IMR-90 (cell line): Measurements from ENCODE around the gene KRT3. TPM values are rescaled to one million over a fixed set of nuclear protein-coding genes. Genes with fewer than 3 reads are reported as not detected.

ENCODE experiments used
- ATAC-seq: fragments of 200-7000 bp; cut with Tn5 transposase; 2 replicates; pipeline ENCODE4 v1.9.1; 2020; ENCODE audit warnings: low read depth, mild to moderate bottlenecking, moderate library complexity
- BruUV-seq: library from RNA; stranded (reverse); fragments of 400-500 nt; replicated peaks from 2 replicates; lab custom pipeline; 2021; lab: Mats Ljungman, UMichigan
- CTCF ChIA-PET: fragments of 300-600 bp; formaldehyde crosslinking; extraction: SDS; loops from one replicate; lab custom pipeline; 2021; ENCODE audit warnings: antibody characterized with exemption; lab: Yijun Ruan, JAX
- POLR2A ChIA-PET: fragments of 300-600 bp; sonication (Branson Sonifier 250); formaldehyde crosslinking; loops from one replicate; lab custom pipeline; 2022; ENCODE audit warnings: antibody characterized with exemption; ENCODE audit not compliant: unreplicated experiment; lab: Charles Lee
- DNase-seq: peaks from one replicate; pipeline ENCODE4 v3.0.0; 2013
- H2AFZ ChIP-seq: replicated peaks from 2 replicates; pipeline ENCODE3; 2013; ENCODE audit warnings: low read length, mild to moderate bottlenecking; ENCODE audit not compliant: poor library complexity
- H2AK5ac ChIP-seq: 2 replicates; pipeline ENCODE4 v1.6.1; 2013; ENCODE audit warnings: low read depth, low read length, inconsistent platforms
- H2AK9ac ChIP-seq: replicated peaks from 2 replicates; pipeline ENCODE3; 2013; ENCODE audit warnings: mild to moderate bottlenecking, low read depth, low read length, moderate library complexity; ENCODE audit not compliant: poor library complexity
- H2BK120ac ChIP-seq: 2 replicates; pipeline ENCODE4 v1.6.1; 2013; ENCODE audit warnings: low read depth, low read length, inconsistent platforms
- H2BK15ac ChIP-seq: 3 replicates; pipeline ENCODE4 v1.6.1; 2013; ENCODE audit warnings: low read depth, low read length, inconsistent platforms
- H2BK20ac ChIP-seq: 2 replicates; pipeline ENCODE4 v1.6.1; 2013; ENCODE audit warnings: low read depth, mild to moderate bottlenecking, inconsistent platforms, low read length, moderate library complexity
- H2BK5ac ChIP-seq: 2 replicates; pipeline ENCODE4 v1.6.1; 2013; ENCODE audit warnings: mild to moderate bottlenecking, low read depth, low read length, inconsistent platforms; ENCODE audit not compliant: poor library complexity, severe bottlenecking
- H3K14ac ChIP-seq: replicated peaks from 2 replicates; pipeline ENCODE4 v1.6.1; 2013; ENCODE audit warnings: low read depth, low read length, inconsistent platforms
- H3K18ac ChIP-seq: 2 replicates; pipeline ENCODE4 v1.6.1; 2013; ENCODE audit warnings: low read depth, low read length, control low read depth
- H3K23ac ChIP-seq: 2 replicates; pipeline ENCODE4 v1.6.1; 2013; ENCODE audit warnings: low read depth, low read length, inconsistent platforms
- H3K27ac ChIP-seq: 2 replicates; pipeline ENCODE4 v1.5.1; 2013; ENCODE audit warnings: mild to moderate bottlenecking, control low read depth, low read length; ENCODE audit not compliant: insufficient read depth
- H3K27me3 ChIP-seq: 2 replicates; pipeline ENCODE4 v1.6.1; 2013; ENCODE audit warnings: low read length; ENCODE audit not compliant: control insufficient read depth, insufficient read depth
- H3K36me3 ChIP-seq: 2 replicates; pipeline ENCODE4 v1.6.1; 2013; ENCODE audit warnings: low read length, mixed read lengths; ENCODE audit not compliant: control insufficient read depth, insufficient read depth
- H3K4ac ChIP-seq: 2 replicates; pipeline ENCODE4 v1.6.1; 2013; ENCODE audit warnings: low read depth, low read length, inconsistent platforms
- H3K4me1 ChIP-seq: 2 replicates; pipeline ENCODE4 v1.6.1; 2013; ENCODE audit warnings: low read length, mixed read lengths; ENCODE audit not compliant: control insufficient read depth, insufficient read depth
- H3K4me2 ChIP-seq: 2 replicates; pipeline ENCODE4 v1.6.1; 2013; ENCODE audit warnings: low read depth, mild to moderate bottlenecking, control low read depth, low read length, moderate library complexity
- H3K4me3 ChIP-seq: 2 replicates; pipeline ENCODE4 v1.5.1; 2013; ENCODE audit warnings: low read depth, mild to moderate bottlenecking, control low read depth, low read length, moderate library complexity; ENCODE audit not compliant: insufficient read depth
- H3K56ac ChIP-seq: 2 replicates; pipeline ENCODE4 v1.6.1; 2013; ENCODE audit warnings: low read length, inconsistent platforms; ENCODE audit not compliant: insufficient read depth; ENCODE audit errors: extremely low read depth
- H3K79me1 ChIP-seq, 2 experiments: 2 replicates each; pipeline ENCODE4 v1.6.1; 2013; ENCODE audit warnings: low read length in 2 of 2, inconsistent platforms in 1 of 2, low read depth in 1 of 2
- H3K9ac ChIP-seq: 2 replicates; pipeline ENCODE4 v1.6.1; 2013; ENCODE audit warnings: low read depth, low read length, control low read depth
- H3K9me1 ChIP-seq: 2 replicates; pipeline ENCODE4 v1.6.1; 2013; ENCODE audit warnings: low read length, inconsistent platforms; ENCODE audit not compliant: insufficient read depth
- H3K9me3 ChIP-seq: 2 replicates; pipeline ENCODE4 v1.6.1; 2013; ENCODE audit warnings: low read length; ENCODE audit not compliant: control insufficient read depth, insufficient read depth
- H4K20me1 ChIP-seq: 2 replicates; pipeline ENCODE4 v1.6.1; 2013; ENCODE audit warnings: low read length, inconsistent platforms; ENCODE audit not compliant: insufficient read depth
- H4K5ac ChIP-seq: 2 replicates; pipeline ENCODE4 v1.6.1; 2013; ENCODE audit warnings: mild to moderate bottlenecking, low read depth, low read length, control low read depth
- H4K8ac ChIP-seq, 2 experiments: 2 replicates each; pipeline ENCODE4 v1.6.1; 2013; ENCODE audit warnings: low read depth in 2 of 2, low read length in 2 of 2, control low read depth in 1 of 2, inconsistent platforms in 1 of 2
- H4K91ac ChIP-seq: 2 replicates; pipeline ENCODE4 v1.6.1; 2013; ENCODE audit warnings: low read depth, low read length, inconsistent platforms; ENCODE audit not compliant: insufficient read depth
- BHLHE40 ChIP-seq: fragments of 150-350 bp; IDR thresholded peaks from 2 replicates; pipeline ENCODE4 v1.6.1; 2016; ENCODE audit warnings: mild to moderate bottlenecking, low read depth, low read length
- CEBPB ChIP-seq: IDR thresholded peaks from 2 replicates; pipeline ENCODE4 v1.6.1; 2012; ENCODE audit warnings: low read depth, low read length, improper control_type of control experiment
- CHD1 ChIP-seq: IDR thresholded peaks from 2 replicates; pipeline ENCODE4 v1.6.1; 2012; ENCODE audit warnings: low read depth, low read length, improper control_type of control experiment
- FOS ChIP-seq: fragments of 150-350 bp; IDR thresholded peaks from 2 replicates; pipeline ENCODE4 v1.6.1; 2016; ENCODE audit warnings: low read depth, low read length
- MAZ ChIP-seq: IDR thresholded peaks from 2 replicates; pipeline ENCODE4 v1.6.1; 2012; ENCODE audit warnings: low read depth, mild to moderate bottlenecking, low read length, improper control_type of control experiment, moderate library complexity, borderline replicate concordance
- MXI1 ChIP-seq: IDR thresholded peaks from 2 replicates; pipeline ENCODE4 v1.6.1; 2012; ENCODE audit warnings: low read depth, mild to moderate bottlenecking, low read length, moderate library complexity, borderline replicate concordance
- NFE2L2 ChIP-seq: fragments of 150-350 bp; IDR thresholded peaks from 2 replicates; pipeline ENCODE4 v1.6.1; 2016; ENCODE audit warnings: low read depth, mild to moderate bottlenecking, low read length
- POLR2A ChIP-seq: IDR thresholded peaks from 2 replicates; pipeline ENCODE4 v1.6.1; 2012; ENCODE audit warnings: mild to moderate bottlenecking, low read depth, low read length
- RAD21 ChIP-seq: IDR thresholded peaks from 2 replicates; pipeline ENCODE4 v1.6.1; 2012; ENCODE audit warnings: low read length, improper control_type of control experiment
- RCOR1 ChIP-seq: IDR thresholded peaks from 2 replicates; pipeline ENCODE4 v1.6.1; 2012; ENCODE audit warnings: mild to moderate bottlenecking, low read length, improper control_type of control experiment; ENCODE audit not compliant: insufficient replicate concordance
- RFX5 ChIP-seq: IDR thresholded peaks from 2 replicates; pipeline ENCODE4 v1.8.0; 2012; ENCODE audit warnings: low read depth, mild to moderate bottlenecking, low read length, moderate library complexity
- WGBS, 2 experiments: methylation state at CpG; one replicate each; pipeline versions ENCODE4 v1.1.5 to v1.1.7; 2013; ENCODE audit warnings: missing lambda C conversion rate in 2 of 2; ENCODE audit not compliant: insufficient read length in 1 of 2; ENCODE audit errors: extremely low coverage in 2 of 2; 5-methylcytosine and 5-hydroxymethylcytosine counted together
- dilution Hi-C: fragments of 300-500 bp; cut with HindIII; formaldehyde crosslinking; loops from one replicate; pipeline ENCODE4 v1.14.3; 2018; ENCODE audit warnings: low sequenced_read_pairs; ENCODE audit not compliant: unreplicated experiment
- in situ Hi-C: fragments of 300-500 bp; cut with MboI; formaldehyde crosslinking; loops from 3 replicates; pipeline ENCODE4 v1.14.3; 2019; ENCODE audit warnings: low sequenced_read_pairs, inconsistent platforms, mixed read lengths
- intact Hi-C: fragments of 100-400 bp; cut with micrococcal nuclease; formaldehyde crosslinking; loops from 2 replicates; pipeline ENCODE4 v1.10.0; 2022
- polyA plus RNA-seq, 3 experiments: library from polyadenylated mRNA; depleted of rRNA; stranded (reverse); fragments of >200 nt; gene quantifications; 2 replicates each; pipeline ENCODE4 v1.2.3, GENCODE V29; 2012; ENCODE audit warnings: low replicate concordance in 1 of 3
- total RNA-seq: library from RNA; depleted of rRNA; stranded (reverse); fragments of >200 nt; gene quantifications from 2 replicates; pipeline ENCODE4 v1.2.3, GENCODE V29; 2012
- TF ChIP-seq, protein P1 (sequence below): fragments of 150-350 bp; IDR thresholded peaks from 2 replicates; pipeline ENCODE4 v1.6.1; 2016; ENCODE audit warnings: low read depth, mild to moderate bottlenecking, low read length, moderate library complexity, borderline replicate concordance

KRT3 gene
- total and polyA plus RNA-seq, 2 of the 4 experiments (the other 2 are of a cell fraction): not detected

- in situ Hi-C loops (no loop called here), dilution Hi-C loops (no loop called here), intact Hi-C loops (no loop called here)
- POLR2A ChIA-PET: no interaction called here
- H2BK20ac ChIP-seq: no peak overlapping the region
- no peak overlapping the region for H4K5ac ChIP-seq
- H3K56ac ChIP-seq: no peak overlapping the region
- H3K9me1 ChIP-seq: no peaks in the 10 kb centered on the region
- no peaks in the 10 kb centered on the region for H4K20me1 ChIP-seq
- no peak overlapping the region for H4K8ac ChIP-seq
- H4K91ac ChIP-seq: no peak overlapping the region
- H2AFZ ChIP-seq: no peak overlapping the region
- peaks cover 36% of the 10 kb centered on the region for H3K27me3 ChIP-seq
- no peak overlapping the region for H2AK5ac ChIP-seq
- H3K4me2 ChIP-seq: no peak overlapping the region
- no peaks in the 10 kb centered on the region for H3K9me3 ChIP-seq
- no CpG with 5 or more reads among the region's 3 CpGs for WGBS, 2 experiments
- no peak overlapping the region for H2AK9ac ChIP-seq
- H3K36me3 ChIP-seq: no peaks in the 10 kb centered on the region
- no peak overlapping the region for H3K14ac ChIP-seq
- no peak overlapping the region for H3K18ac ChIP-seq
- TF ChIP-seq RCOR1: no peak
- TF ChIP-seq NFE2L2: no peak
- no peak for TF ChIP-seq RFX5
- TF ChIP-seq CHD1: no peak
- TF ChIP-seq, protein P1, sequence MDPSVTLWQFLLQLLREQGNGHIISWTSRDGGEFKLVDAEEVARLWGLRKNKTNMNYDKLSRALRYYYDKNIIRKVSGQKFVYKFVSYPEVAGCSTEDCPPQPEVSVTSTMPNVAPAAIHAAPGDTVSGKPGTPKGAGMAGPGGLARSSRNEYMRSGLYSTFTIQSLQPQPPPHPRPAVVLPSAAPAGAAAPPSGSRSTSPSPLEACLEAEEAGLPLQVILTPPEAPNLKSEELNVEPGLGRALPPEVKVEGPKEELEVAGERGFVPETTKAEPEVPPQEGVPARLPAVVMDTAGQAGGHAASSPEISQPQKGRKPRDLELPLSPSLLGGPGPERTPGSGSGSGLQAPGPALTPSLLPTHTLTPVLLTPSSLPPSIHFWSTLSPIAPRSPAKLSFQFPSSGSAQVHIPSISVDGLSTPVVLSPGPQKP: no peak
- TF ChIP-seq MXI1: no peak
- no peak for TF ChIP-seq CEBPB
- no peak for TF ChIP-seq POLR2A
- TF ChIP-seq RAD21: no peak
- TF ChIP-seq MAZ: no peak
- TF ChIP-seq FOS: no peak
- TF ChIP-seq BHLHE40: no peak
- H3K4me1 ChIP-seq: no peaks in the 10 kb centered on the region
- DNase-seq (no peak), ATAC-seq (no peak)
- H3K27ac ChIP-seq: no peak overlapping the region
- BruUV-seq: no TSS peak
- H2BK15ac ChIP-seq: no peak overlapping the region
- no peak overlapping the region for H3K4me3 ChIP-seq
- no peak overlapping the region for H2BK5ac ChIP-seq
- H3K9ac ChIP-seq: no peak overlapping the region
- no peaks in the 10 kb centered on the region for H3K79me1 ChIP-seq
- CTCF ChIA-PET: interaction anchor here (1.0 kb wide), 1 partner anchor 59 kb away, joined by 4 read pairs; no protein-coding TSS in a partner anchor
- H3K4ac ChIP-seq: no peak overlapping the region
- H3K23ac ChIP-seq: no peak overlapping the region
- no peak overlapping the region for H2BK120ac ChIP-seq
These were observed 10.4 kb upstream of the KRT3 start for GRCh38 chr12:52806169-52806811.
